Panc1 (cell line): ENCODE data around the gene AGBL1. TPM values are rescaled to one million over a fixed set of nuclear protein-coding genes. Genes with fewer than 3 reads are reported as not detected.

Experiments used
- ATAC-seq: fragments of 200-7000 bp; cut with Tn5 transposase; 2 replicates; pipeline ENCODE4 v1.9.1; 2020; ENCODE audit warnings: mild to moderate bottlenecking, moderate library complexity
- BruUV-seq: library from RNA; stranded (reverse); fragments of 400-500 nt; replicated peaks from 2 replicates; lab custom pipeline; 2021; lab: Mats Ljungman, UMichigan
- CTCF ChIA-PET: fragments of 300-600 bp; sonication (Branson Sonifier 250); formaldehyde crosslinking; loops from one replicate; lab custom pipeline; 2022; ENCODE audit warnings: antibody characterized with exemption; lab: Charles Lee
- POLR2A ChIA-PET: fragments of 300-600 bp; sonication (Branson Sonifier 250); formaldehyde crosslinking; loops from one replicate; lab custom pipeline; 2022; ENCODE audit warnings: antibody characterized with exemption; lab: Charles Lee
- DNase-seq: peaks from one replicate; pipeline ENCODE4 v3.0.0-alpha.2; 2010; ENCODE audit warnings: low read depth, low spot score
- H3K27ac ChIP-seq: 2 replicates; pipeline ENCODE4 v1.5.1; 2011; ENCODE audit warnings: mild to moderate bottlenecking, low read length, inconsistent platforms
- H3K27me3 ChIP-seq: fragments of 200-500 bp; sonication (Bioruptor generic); 2 replicates; pipeline ENCODE4 v1.6.0; 2014; ENCODE audit warnings: low read length, inconsistent platforms; ENCODE audit not compliant: control insufficient read depth, insufficient read depth
- H3K36me3 ChIP-seq: fragments of 200-500 bp; sonication (Bioruptor generic); 2 replicates; pipeline ENCODE4 v1.5.1; 2014; ENCODE audit warnings: inconsistent platforms, mild to moderate bottlenecking, low read length, moderate library complexity; ENCODE audit not compliant: control insufficient read depth, insufficient read depth
- H3K4me1 ChIP-seq: 2 replicates; pipeline ENCODE4 v1.5.1; 2011; ENCODE audit warnings: inconsistent platforms, mild to moderate bottlenecking, low read length, moderate library complexity; ENCODE audit not compliant: control insufficient read depth, insufficient read depth
- H3K4me3 ChIP-seq, 2 experiments: 2 replicates each; pipeline ENCODE4 v1.5.1; 2011 to 2012; ENCODE audit warnings: low read depth in 2 of 2, low read length in 2 of 2, mild to moderate bottlenecking in 2 of 2, inconsistent platforms in 1 of 2, moderate library complexity in 1 of 2
- H3K9me3 ChIP-seq: fragments of 200-500 bp; sonication (Bioruptor generic); 2 replicates; pipeline ENCODE4 v1.5.1; 2014; ENCODE audit warnings: low read depth, mild to moderate bottlenecking, inconsistent platforms, low read length, moderate library complexity; ENCODE audit not compliant: control insufficient read depth, insufficient read depth
- CTCF ChIP-seq: fragments of 450-650 bp; IDR thresholded peaks from 2 replicates; pipeline ENCODE4 v1.5.1; 2017; ENCODE audit warnings: mild to moderate bottlenecking
- POLR2AphosphoS5 ChIP-seq: IDR thresholded peaks from 2 replicates; pipeline ENCODE4 v1.6.1; 2012; ENCODE audit warnings: mild to moderate bottlenecking, low read depth, low read length, moderate library complexity
- SIN3A ChIP-seq: IDR thresholded peaks from 2 replicates; pipeline ENCODE4 v1.6.1; 2012; ENCODE audit warnings: low read depth, mild to moderate bottlenecking, low read length, moderate library complexity, borderline replicate concordance; ENCODE audit not compliant: insufficient read depth
- TCF7L2 ChIP-seq: IDR thresholded peaks from 2 replicates; pipeline ENCODE4 v1.6.1; 2011; ENCODE audit warnings: mild to moderate bottlenecking, low read depth, low read length, inconsistent platforms
- in situ Hi-C: cut with HindIII; loops from 2 replicates; pipeline ENCODE4 v1.10.0; 2016; ENCODE audit warnings: low sequenced_read_pairs, low pct_unique_long_range_greater_than_20kb
- intact Hi-C: fragments of 100-400 bp; cut with micrococcal nuclease; formaldehyde crosslinking; loops from one replicate; pipeline ENCODE4 v1.10.0; 2022; ENCODE audit not compliant: unreplicated experiment
- total RNA-seq: library from RNA; stranded (reverse); gene quantifications from one replicate; pipeline ENCODE4 v1.2.1, GENCODE V29; 2021; ENCODE audit not compliant: unreplicated experiment
- TF ChIP-seq, protein P1 (sequence below), 2 experiments: IDR thresholded peaks; 2 replicates each; pipeline ENCODE4 v1.6.1; 2011 to 2012; ENCODE audit warnings: low read depth in 2 of 2, control low read depth in 1 of 2, low read length in 1 of 2, mild to moderate bottlenecking in 1 of 2, moderate library complexity in 1 of 2; ENCODE audit not compliant: insufficient read depth in 1 of 2

AGBL1 gene
- total RNA-seq, 1 experiment from 2014 or later, result not detected

DNA sequence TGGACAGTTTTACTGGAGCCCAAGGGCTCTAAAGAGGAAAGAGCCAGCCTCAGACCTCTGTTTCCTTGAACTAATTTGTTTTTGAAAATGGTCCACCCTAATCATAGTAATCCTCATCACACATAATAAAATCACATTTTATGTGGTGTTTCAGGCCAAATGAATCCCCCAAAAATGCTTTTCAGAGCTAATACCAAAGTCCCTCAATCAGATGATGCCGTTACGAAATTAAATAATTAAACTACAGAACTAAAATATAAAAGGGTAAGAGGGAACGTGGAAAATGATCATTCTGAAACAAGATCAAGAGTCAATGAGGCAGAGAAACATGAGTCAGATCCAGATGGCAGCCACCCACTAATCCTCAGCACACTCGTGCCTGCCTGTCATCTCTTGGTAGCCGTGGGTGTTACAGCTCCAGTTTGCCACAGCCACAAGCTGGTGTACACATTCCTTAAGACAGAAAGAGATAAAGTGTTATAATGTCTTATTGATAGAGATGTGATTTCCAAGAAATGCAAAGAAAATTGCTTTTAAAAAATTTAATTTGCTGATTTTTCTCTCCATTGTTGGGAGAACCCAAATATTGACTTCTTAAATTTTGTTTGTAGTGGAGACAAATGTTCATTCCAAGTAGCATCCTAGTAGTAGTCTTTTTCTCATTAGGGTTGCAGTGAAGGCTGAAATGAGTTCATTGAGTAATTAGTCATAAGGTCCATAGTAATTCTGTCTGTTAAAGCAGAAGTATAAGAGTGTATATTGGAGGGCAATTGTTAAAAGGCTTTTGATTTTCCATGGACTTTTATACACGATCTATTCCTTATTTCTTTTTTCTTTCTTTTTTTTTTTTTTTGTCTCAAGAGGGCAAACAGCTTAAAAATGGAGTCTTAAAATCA, 104.2 kb downstream of the AGBL1 start:
- Histone ChIP-seq H3K36me3 (no peaks in the 10 kb centered on the region), H3K27me3 (no peaks in the 10 kb centered on the region), H3K9me3 (no peaks in the 10 kb centered on the region), H3K4me3 (no peak overlapping the region), H3K27ac (no peak overlapping the region), H3K4me1 (no peaks in the 10 kb centered on the region)
- TF ChIP-seq, protein P1, sequence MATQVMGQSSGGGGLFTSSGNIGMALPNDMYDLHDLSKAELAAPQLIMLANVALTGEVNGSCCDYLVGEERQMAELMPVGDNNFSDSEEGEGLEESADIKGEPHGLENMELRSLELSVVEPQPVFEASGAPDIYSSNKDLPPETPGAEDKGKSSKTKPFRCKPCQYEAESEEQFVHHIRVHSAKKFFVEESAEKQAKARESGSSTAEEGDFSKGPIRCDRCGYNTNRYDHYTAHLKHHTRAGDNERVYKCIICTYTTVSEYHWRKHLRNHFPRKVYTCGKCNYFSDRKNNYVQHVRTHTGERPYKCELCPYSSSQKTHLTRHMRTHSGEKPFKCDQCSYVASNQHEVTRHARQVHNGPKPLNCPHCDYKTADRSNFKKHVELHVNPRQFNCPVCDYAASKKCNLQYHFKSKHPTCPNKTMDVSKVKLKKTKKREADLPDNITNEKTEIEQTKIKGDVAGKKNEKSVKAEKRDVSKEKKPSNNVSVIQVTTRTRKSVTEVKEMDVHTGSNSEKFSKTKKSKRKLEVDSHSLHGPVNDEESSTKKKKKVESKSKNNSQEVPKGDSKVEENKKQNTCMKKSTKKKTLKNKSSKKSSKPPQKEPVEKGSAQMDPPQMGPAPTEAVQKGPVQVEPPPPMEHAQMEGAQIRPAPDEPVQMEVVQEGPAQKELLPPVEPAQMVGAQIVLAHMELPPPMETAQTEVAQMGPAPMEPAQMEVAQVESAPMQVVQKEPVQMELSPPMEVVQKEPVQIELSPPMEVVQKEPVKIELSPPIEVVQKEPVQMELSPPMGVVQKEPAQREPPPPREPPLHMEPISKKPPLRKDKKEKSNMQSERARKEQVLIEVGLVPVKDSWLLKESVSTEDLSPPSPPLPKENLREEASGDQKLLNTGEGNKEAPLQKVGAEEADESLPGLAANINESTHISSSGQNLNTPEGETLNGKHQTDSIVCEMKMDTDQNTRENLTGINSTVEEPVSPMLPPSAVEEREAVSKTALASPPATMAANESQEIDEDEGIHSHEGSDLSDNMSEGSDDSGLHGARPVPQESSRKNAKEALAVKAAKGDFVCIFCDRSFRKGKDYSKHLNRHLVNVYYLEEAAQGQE (IDR thresholded peaks at IDR 0.05; ENCODE audit: insufficient read depth in 1 of 2, low read depth in 2 of 2, low read length in 1 of 2), result no peak
- TF ChIP-seq CTCF (no peak), SIN3A (no peak)
- POLR2A ChIA-PET, result no interaction called here
- intact Hi-C loops, result no loop called here
- CTCF ChIA-PET, result no interaction called here
- BruUV-seq, result no TSS peak
- no peak for DNase-seq
- in situ Hi-C loops, result no loop called here
- ATAC-seq, result no peak

DNA sequence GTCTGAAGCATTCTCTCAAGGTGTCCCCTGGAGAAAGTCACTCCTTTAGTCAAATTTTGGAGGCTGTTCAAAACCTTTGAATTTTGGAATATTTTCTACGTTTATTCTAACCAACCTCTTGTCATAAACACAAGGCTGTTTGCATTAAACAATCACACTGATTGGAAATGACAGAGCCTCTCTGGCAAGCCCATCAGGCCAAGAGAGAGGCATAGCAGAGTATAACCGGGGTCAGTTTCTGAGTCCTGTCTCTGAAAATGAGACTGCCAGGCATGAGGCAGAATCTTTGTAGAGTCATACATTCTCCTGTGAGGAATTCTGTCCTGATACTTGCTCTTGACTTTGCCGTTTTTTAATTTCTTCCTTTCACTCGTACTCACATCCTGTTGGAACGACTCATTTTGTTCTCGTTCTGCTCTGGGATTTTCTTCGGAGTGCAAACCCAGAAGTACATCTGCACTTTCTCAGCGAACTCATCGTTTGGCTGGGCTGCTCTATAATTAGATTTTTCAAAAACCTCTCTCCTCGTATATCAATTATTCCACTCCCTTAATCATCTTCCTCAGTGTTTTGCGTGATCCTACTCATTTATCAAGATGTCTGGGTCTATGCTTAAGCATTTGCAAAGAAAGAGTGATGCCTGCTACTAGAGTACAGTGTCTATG, 114.2 kb downstream of the AGBL1 start:
- ATAC-seq (peak; percentile 42; the same call in 1 of the 2 replicates), DNase-seq (no peak)
- Histone ChIP-seq H3K27ac (no peak overlapping the region), H3K36me3 (no peaks in the 10 kb centered on the region), H3K4me1 (no peaks in the 10 kb centered on the region), H3K9me3 (no peaks in the 10 kb centered on the region), H3K27me3 (no peaks in the 10 kb centered on the region), H3K4me3 (peak overlapping the region; percentile 8 to 26; a peak in 3 of 4 replicates)
- TF ChIP-seq POLR2AphosphoS5, result no peak
- no peak for TF ChIP-seq SIN3A
- TF ChIP-seq, protein P1 (IDR thresholded peaks at IDR 0.05; ENCODE audit: insufficient read depth in 1 of 2, low read depth in 2 of 2, low read length in 1 of 2), result no peak
- no peak for TF ChIP-seq TCF7L2
- no peak for TF ChIP-seq CTCF
- ChIA-PET CTCF (no interaction called here), POLR2A (no interaction called here)
- no TSS peak for BruUV-seq
- in situ Hi-C loops (no loop called here), intact Hi-C loops (no loop called here)
